ENCODE measurements around the gene F11R. TPM values are rescaled to one million over a fixed set of nuclear protein-coding genes. Genes with fewer than 3 reads are reported as not detected.

F11R gene
- total and polyA plus RNA-seq, 2 of the 4 experiments (the other 2 are of a cell fraction): 0.79 to 2.2 TPM

DNA sequence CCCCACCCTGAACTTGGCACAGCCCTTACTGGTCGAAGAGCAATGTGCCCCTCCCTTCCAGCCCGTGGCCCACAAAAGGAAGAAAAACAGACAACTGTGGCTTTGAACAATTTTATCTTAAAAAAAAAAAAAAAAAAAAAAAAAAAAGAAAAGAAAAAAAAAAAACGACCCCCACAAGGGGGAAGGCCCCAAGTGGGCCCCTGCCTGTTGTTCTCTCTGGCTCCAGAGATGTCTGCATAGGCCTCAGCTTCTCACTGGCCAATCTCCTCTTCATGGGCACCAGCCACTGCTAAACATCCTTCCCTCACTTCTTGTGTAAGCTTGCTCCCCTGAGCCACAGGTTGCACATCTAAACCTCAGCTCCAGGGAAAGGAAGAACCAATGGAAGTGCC, 18.2 kb upstream of the F11R start:
- H4K20me1 ChIP-seq (ENCODE audit: insufficient read depth, low read length): no peaks in the 10 kb centered on the region; the same call in 1 of the 2 replicates
- no peak overlapping the region for H3K4ac ChIP-seq (ENCODE audit: low read depth, low read length)
- TF ChIP-seq MAZ (IDR thresholded peaks at IDR 0.05; ENCODE audit: borderline replicate concordance, low read depth, low read length) (no peak), MXI1 (IDR thresholded peaks at IDR 0.05; ENCODE audit: borderline replicate concordance, low read depth, low read length) (no peak), CEBPB (IDR thresholded peaks at IDR 0.05; ENCODE audit: low read depth, low read length) (no peak), MAFK (IDR thresholded peaks at IDR 0.05; ENCODE audit: low read depth, low read length) (no peak), CHD1 (IDR thresholded peaks at IDR 0.05; ENCODE audit: low read depth, low read length) (no peak), POLR2A (IDR thresholded peaks at IDR 0.05; ENCODE audit: low read depth, low read length) (no peak), RCOR1 (IDR thresholded peaks at IDR 0.05; ENCODE audit: insufficient replicate concordance, low read length) (no peak)
- TF ChIP-seq, protein P1, sequence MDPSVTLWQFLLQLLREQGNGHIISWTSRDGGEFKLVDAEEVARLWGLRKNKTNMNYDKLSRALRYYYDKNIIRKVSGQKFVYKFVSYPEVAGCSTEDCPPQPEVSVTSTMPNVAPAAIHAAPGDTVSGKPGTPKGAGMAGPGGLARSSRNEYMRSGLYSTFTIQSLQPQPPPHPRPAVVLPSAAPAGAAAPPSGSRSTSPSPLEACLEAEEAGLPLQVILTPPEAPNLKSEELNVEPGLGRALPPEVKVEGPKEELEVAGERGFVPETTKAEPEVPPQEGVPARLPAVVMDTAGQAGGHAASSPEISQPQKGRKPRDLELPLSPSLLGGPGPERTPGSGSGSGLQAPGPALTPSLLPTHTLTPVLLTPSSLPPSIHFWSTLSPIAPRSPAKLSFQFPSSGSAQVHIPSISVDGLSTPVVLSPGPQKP (IDR thresholded peaks at IDR 0.05; ENCODE audit: borderline replicate concordance, low read depth, low read length): no peak
- H3K79me1 ChIP-seq (ENCODE audit: low read depth in 1 of 2, low read length in 2 of 2): peaks cover 11 to 22% of the 10 kb centered on the region in 2 experiments; a peak in 3 of 4 replicates
- no peak overlapping the region for H3K18ac ChIP-seq (ENCODE audit: low read depth, low read length)
- H3K23ac ChIP-seq (ENCODE audit: low read depth, low read length): no peak overlapping the region
- no peak overlapping the region for H2BK120ac ChIP-seq (ENCODE audit: low read depth, low read length)
- WGBS, 2 experiments (ENCODE audit: extremely low coverage in 2 of 2, insufficient read length in 1 of 2): no CpG with 5 or more reads among the region's 3 CpGs
- no peaks in the 10 kb centered on the region for H3K9me3 ChIP-seq (ENCODE audit: control insufficient read depth, insufficient read depth, low read length)
- H3K4me1 ChIP-seq (ENCODE audit: control insufficient read depth, insufficient read depth, low read length): no peaks in the 10 kb centered on the region; the same call in 1 of the 2 replicates
- H3K56ac ChIP-seq (ENCODE audit: extremely low read depth, insufficient read depth, low read length): no peak overlapping the region
- H3K27me3 ChIP-seq (ENCODE audit: control insufficient read depth, insufficient read depth, low read length): no peaks in the 10 kb centered on the region
- no peak overlapping the region for H3K27ac ChIP-seq (ENCODE audit: insufficient read depth, low read length)
- no peak overlapping the region for H2BK15ac ChIP-seq (ENCODE audit: low read depth, low read length)
- H2AFZ ChIP-seq (replicated peaks; ENCODE audit: low read length, poor library complexity): no peak overlapping the region
- no peak overlapping the region for H2BK20ac ChIP-seq (ENCODE audit: low read depth, low read length)
- H3K9ac ChIP-seq (ENCODE audit: low read depth, low read length): no peak overlapping the region
- H3K4me3 ChIP-seq (ENCODE audit: insufficient read depth, low read depth, low read length): no peak overlapping the region
- no peak overlapping the region for H4K91ac ChIP-seq (ENCODE audit: insufficient read depth, low read depth, low read length)
- H3K36me3 ChIP-seq (ENCODE audit: control insufficient read depth, insufficient read depth, low read length): peaks cover 42% of the 10 kb centered on the region
- dilution Hi-C loops (cut with HindIII; ENCODE audit: low sequenced_read_pairs, unreplicated experiment): no loop called here
- intact Hi-C loops (cut with micrococcal nuclease): no loop called here
- no peak overlapping the region for H3K4me2 ChIP-seq (ENCODE audit: low read depth, low read length)
- no peak overlapping the region for H3K14ac ChIP-seq (replicated peaks; ENCODE audit: low read depth, low read length)
- ATAC-seq (ENCODE audit: low read depth) (no peak), DNase-seq (no peak)
- H3K9me1 ChIP-seq (ENCODE audit: insufficient read depth, low read length): no peaks in the 10 kb centered on the region
- no peak overlapping the region for H2AK5ac ChIP-seq (ENCODE audit: low read depth, low read length)
- no peak overlapping the region for H4K5ac ChIP-seq (ENCODE audit: low read depth, low read length)
- ChIA-PET CTCF (no interaction called here), POLR2A (ENCODE audit: unreplicated experiment) (no interaction called here)
- in situ Hi-C loops (cut with MboI; ENCODE audit: low sequenced_read_pairs): no loop called here
- BruUV-seq (replicated peaks): no TSS peak
- H2BK5ac ChIP-seq (ENCODE audit: low read depth, low read length, poor library complexity, severe bottlenecking): no peak overlapping the region
- H2AK9ac ChIP-seq (replicated peaks; ENCODE audit: low read depth, low read length, poor library complexity): no peak overlapping the region
- no peak overlapping the region for H4K8ac ChIP-seq (ENCODE audit: low read depth in 2 of 2, low read length in 2 of 2)

Measured in IMR-90 (cell line).